Heart left ventricle (tissue), 16 donors: ENCODE measurements around the gene MZB1. TPM values are rescaled to one million over a fixed set of nuclear protein-coding genes. Genes with fewer than 3 reads are reported as not detected.

ENCODE experiments used
- ATAC-seq, 4 donors: fragments of 200-7000 bp; cut with Tn5 transposase; one replicate each; pipeline ENCODE4 v1.9.1; 2020 to 2022; ENCODE audit warnings: moderate library complexity in 4 of 4, mild to moderate bottlenecking in 3 of 4, moderate number of reproducible peaks in 1 of 4
- DNase-seq, 5 donors: peaks; one replicate each; pipeline ENCODE4 v3.0.0-alpha.2; 2020
- H3K27ac ChIP-seq, 12 donors: fragments of 200-600 bp; sonication (generic) in 4 of 12; one replicate each; pipeline versions ENCODE4 v1.5.0 to v1.8.0; 2016 to 2022; ENCODE audit warnings: mild to moderate bottlenecking in 2 of 12
- H3K27me3 ChIP-seq, 9 donors: fragments of 200-600 bp; sonication (generic) in 2 of 9; one replicate each; pipeline versions ENCODE4 v1.5.1 to v1.8.0; 2016 to 2022; ENCODE audit warnings: mild to moderate bottlenecking in 3 of 9
- H3K36me3 ChIP-seq, 9 donors: fragments of 200-600 bp; sonication (generic) in 2 of 9; one replicate each; pipeline versions ENCODE4 v1.5.0 to v1.8.0; 2018 to 2022; ENCODE audit warnings: mild to moderate bottlenecking in 2 of 9
- H3K4me1 ChIP-seq, 12 donors: fragments of 200-600 bp; sonication (generic) in 4 of 12; one replicate each; pipeline versions ENCODE4 v1.5.0 to v1.8.0; 2016 to 2022; ENCODE audit warnings: mild to moderate bottlenecking in 3 of 12
- H3K4me3 ChIP-seq, 12 donors: fragments of 200-600 bp; sonication (generic) in 4 of 12; one replicate each; pipeline versions ENCODE4 v1.5.0 to v1.8.0; 2017 to 2022; ENCODE audit warnings: mild to moderate bottlenecking in 9 of 12, moderate library complexity in 4 of 12
- H3K9me3 ChIP-seq, 12 donors: fragments of 200-600 bp; sonication (generic) in 4 of 12; one replicate each; pipeline versions ENCODE4 v1.5.0 to v1.8.0; 2016 to 2022; ENCODE audit warnings: mild to moderate bottlenecking in 1 of 12
- CTCF ChIP-seq, 12 donors: fragments of 200-600 bp; sonication (generic) in 4 of 12; IDR thresholded peaks; one replicate each; pipeline versions ENCODE4 v1.5.0 to v1.8.0; 2018 to 2022; ENCODE audit warnings: antibody characterized with exemption in 12 of 12, mild to moderate bottlenecking in 5 of 12
- POLR2A ChIP-seq, 2 donors: fragments of 450-650 bp; IDR thresholded peaks; one replicate each; pipeline ENCODE4 v1.6.1; 2017; ENCODE audit warnings: antibody characterized with exemption in 2 of 2, mild to moderate bottlenecking in 2 of 2, moderate library complexity in 2 of 2
- WGBS, 4 donors: extraction: QIAGEN DNeasy Blood & Tissue Kit in 2 of 4; methylation state at CpG; one replicate each; pipeline versions ENCODE4 v1.1.5 to v1.1.7; 2013 to 2018; 5-methylcytosine and 5-hydroxymethylcytosine counted together
- intact Hi-C, 10 donors: fragments of 100-400 bp; cut with DNase I; formaldehyde crosslinking; loops; one replicate each; pipeline versions ENCODE4 v1.11.1 to v1.14.2; 2022
- polyA plus RNA-seq, 2 donors: library from polyadenylated mRNA; stranded (reverse); fragments of 200-250 nt; gene quantifications; one replicate each; pipeline ENCODE4 v1.2.3, GENCODE V29; 2013
- total RNA-seq, 9 donors: library from RNA; depleted of rRNA in 2 of 9; stranded (reverse); fragments of >200 nt in 2 of 9; fragmentation: NEBNext Ultra II Directional in 3 of 9; extraction: Animal tissue kit (Norgen Biotek cat#: 25700) in 3 of 9; gene quantifications; one replicate each; pipeline versions ENCODE4 v1.1.0 to v1.2.4, GENCODE V29; 2016 to 2023
- donor health status: ischemic (EF 13 %, LVEDD 7.1; RV severe dilation, severe dysfunction).
- donor health status: healthy with polysubstance abuse.
- donor health status: DM: no; HTN: yes; CAD: no.
- donor health status: DM: no; HTN: no; CAD: no.
- donor health status: ischemic (EF 25% LVEDD 6.9; RV normal size, moderate dysfunction).
- donor health status: ischemic (EF 25% LVEDD 5.7; RV mildly dilated, moderate dysfunction).
- donor health status: healthy.
- donor health status: DM: yes; HTN: yes; CAD: no.
- donor health status: ischemic (EF 35%, LVEDD 5.7; RV mildly dilated, moderate dysfunction).
- donor health status: nonischemic (EF 11% LVEDD 7.7; RV severe dilation, severe dysfunction).
- donor health status: DM: yes; HTN: yes; CAD: no.
- donor health status: PGD.
- donor health status: ischemic (EF 29% LVEDD 5.4; RV normal size, mild dysfunction).
- donor health status: nonischemic (EF 23%, LVEDD 6.1; RV moderate dilation, normal function).

MZB1 gene
- total and polyA plus RNA-seq, 11 donors: 0.31 to 5.2 (median 0.81) TPM; not detected in 2

DNA sequence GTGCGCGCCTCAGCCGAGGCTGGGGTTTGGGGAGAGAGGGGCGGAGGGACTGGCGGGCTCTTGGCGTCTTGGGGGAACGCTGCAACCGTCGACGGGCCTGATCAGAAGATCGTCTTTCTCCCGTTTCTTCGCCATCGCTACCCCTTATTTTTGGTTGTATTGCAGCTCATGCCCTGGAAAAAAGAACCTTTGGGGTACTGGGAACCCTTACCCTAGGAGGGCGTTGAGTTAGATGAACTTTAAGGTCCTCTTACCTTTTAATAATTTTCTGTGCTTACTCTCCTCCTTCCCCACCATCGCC, 47.3 kb downstream of the MZB1 start:
- WGBS, 4 donors: 0 to 1% (median 0%) methylated on average over 16 of the region's 16 CpGs
- Histone ChIP-seq H3K4me3 (peak overlapping the region; percentile 54 to 98 (median 76)), H3K36me3 (peaks cover 0 to 9% (median 2%) of the 10 kb centered on the region in 9 donors), H3K27ac (peak overlapping the region; percentile 91 to 99 (median 96)), H3K27me3 (no peaks in the 10 kb centered on the region), H3K9me3 (no peaks in the 10 kb centered on the region), H3K4me1 (peaks cover 0 to 41% (median 26%) of the 10 kb centered on the region in 12 donors)
- intact Hi-C loops: loop anchor here in 7 of 10 donors (5.0 to 10.0 kb wide), 6 partner anchors 35 to 60 kb away; partner anchors contain the start of genes MATR3 (in 3 of the 7) and SPATA24 (in 1 of the 7)
- TF ChIP-seq CTCF (IDR thresholded peaks at IDR 0.05): no peak
- no peak for TF ChIP-seq POLR2A (IDR thresholded peaks at IDR 0.05)
- no peak for ATAC-seq
- no peak for DNase-seq

- peak within 1 kb of the TSS; percentile 54 to 98 (median 76) for H3K4me3 ChIP-seq
- H3K36me3 ChIP-seq: peaks cover 0 to 9% (median 0%) of the 10 kb centered on the region in 9 donors
- no peaks in the 10 kb centered on the region for H3K9me3 ChIP-seq
- peak; percentile 97 to 99 (median 99) for DNase-seq
- H3K27ac ChIP-seq: peak within 1 kb of the TSS; percentile 91 to 99 (median 96)
- H3K27me3 ChIP-seq: no peaks in the 10 kb centered on the region
- intact Hi-C loops: loop anchor here in 8 of 10 donors (2.0 to 10.0 kb wide), 7 partner anchors 35 to 60 kb away; partner anchors contain the start of genes MATR3 (in 4 of the 8) and SPATA24 (in 1 of the 8)
- TF ChIP-seq CTCF (IDR thresholded peaks at IDR 0.05): peak; percentile 59 to 91 (median 76)
- TF ChIP-seq POLR2A (IDR thresholded peaks at IDR 0.05): peak; percentile 74 to 91
- ATAC-seq: peak; percentile 95 to 99 (median 98)
- peaks cover 0 to 39% (median 26%) of the 10 kb centered on the region in 12 donors for H3K4me1 ChIP-seq
- WGBS, 4 donors: 0 to 1% (median 0%) methylated on average over 47 to 66 of the region's 66 CpGs
Observed at GRCh38 chr5:139341689-139342422, 47.9 kb downstream of the MZB1 start, which contains the start of gene PAIP2. Gene PAIP2, plus strand, starts transcription at chr5:139341854. Its CDS starts 21,931 bp downstream, at chr5:139363785.

GRCh38 chr5:139341187-139341688, 48.5 kb downstream of the MZB1 start:
- H3K4me1 ChIP-seq: peaks cover 0 to 39% (median 26%) of the 10 kb centered on the region in 12 donors
- peak overlapping the region in 9 of 12 donors; percentile 91 to 99 (median 97) for H3K27ac ChIP-seq
- TF ChIP-seq CTCF (IDR thresholded peaks at IDR 0.05) (no peak), POLR2A (IDR thresholded peaks at IDR 0.05) (no peak)
- H3K9me3 ChIP-seq: no peaks in the 10 kb centered on the region
- peaks cover 0 to 9% (median 0%) of the 10 kb centered on the region in 9 donors for H3K36me3 ChIP-seq
- ATAC-seq (no peak), DNase-seq (no peak)
- H3K4me3 ChIP-seq: peak overlapping the region in 11 of 12 donors; percentile 54 to 98 (median 75)
- no peaks in the 10 kb centered on the region for H3K27me3 ChIP-seq
- WGBS, 4 donors: 5 to 6% (median 6%) methylated on average over 17 of the region's 17 CpGs
- intact Hi-C loops: loop anchor here in 8 of 10 donors (2.0 to 10.0 kb wide), 7 partner anchors 34 to 61 kb away; partner anchors contain the start of genes MATR3 (in 4 of the 8) and SPATA24 (in 1 of the 8)

DNA sequence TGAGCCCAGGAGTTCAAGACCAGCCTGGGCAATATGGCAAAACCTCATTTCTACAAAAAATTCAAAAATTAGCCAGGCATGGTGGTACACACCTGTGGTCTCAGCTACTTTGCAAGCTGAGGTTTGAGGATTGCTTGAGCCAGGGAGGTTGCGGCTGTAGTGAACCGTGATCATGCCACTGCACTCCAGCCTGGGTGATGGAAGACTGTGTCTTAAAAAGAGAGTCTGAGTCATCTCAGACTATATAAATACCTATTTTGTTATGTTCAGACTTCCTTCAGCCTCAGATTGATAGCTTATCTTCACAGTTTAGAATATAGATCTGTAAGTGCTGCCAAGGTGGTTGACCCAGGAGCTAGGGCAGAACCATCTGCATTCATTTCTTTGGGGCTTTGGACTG, 49.7 kb downstream of the MZB1 start:
- Histone ChIP-seq H3K4me1 (peaks cover 0 to 36% (median 26%) of the 10 kb centered on the region in 12 donors), H3K4me3 (no peak overlapping the region), H3K27ac (no peak overlapping the region), H3K36me3 (peaks cover 0 to 4% (median 0%) of the 10 kb centered on the region in 9 donors), H3K9me3 (no peaks in the 10 kb centered on the region), H3K27me3 (no peaks in the 10 kb centered on the region)
- no peak for ATAC-seq
- TF ChIP-seq POLR2A (IDR thresholded peaks at IDR 0.05): no peak
- no peak for TF ChIP-seq CTCF (IDR thresholded peaks at IDR 0.05)
- no peak for DNase-seq
- intact Hi-C loops: loop anchor here in 8 of 10 donors (2.0 to 10.0 kb wide), 7 partner anchors 33 to 62 kb away; partner anchors contain the start of genes MATR3 (in 4 of the 8) and SPATA24 (in 1 of the 8)
- 66 to 90% (median 89%) methylated on average over 2 of the region's 2 CpGs for WGBS, 4 donors
